Activated T-cell treated with anti-CD3 and anti-CD28 coated beads, Interleukin-2, amount 50 U/mL, for 72 hours (primary cell): ENCODE results near the gene ENPP1. TPM values are rescaled to one million over a fixed set of nuclear protein-coding genes. Genes with fewer than 3 reads are reported as not detected.
A peak's percentile ranks its signal among the peaks of the same experiment; 100 is the strongest.
"Not testable (repeated sequence)": the region's sequence is repeated elsewhere in the genome, so short reads cannot be mapped to it uniquely, and the experiment has no call there.

Experiments
- ATAC-seq, 2 donors: fragments of 150-1000 bp; cut with Tn5 transposase; replicated peaks in 1 of 2; 2 replicates each; pipeline ENCODE4 v1.10.0; 2021; ENCODE audit warnings: moderate library complexity in 2 of 2, mild to moderate bottlenecking in 1 of 2
- DNase-seq, 2 donors: peaks; one replicate each; pipeline ENCODE4 v3.0.0; 2021 to 2022; ENCODE audit warnings: mixed read lengths in 1 of 2
- H3K27ac Mint-ChIP-seq: one replicate; pipeline ENCODE4 v1.8.0; 2022; ENCODE audit warnings: mild to moderate bottlenecking, moderate library complexity, mixed read lengths
- H3K27me3 Mint-ChIP-seq: one replicate; pipeline ENCODE4 v1.8.0; 2022; ENCODE audit warnings: low read depth, mixed read lengths
- H3K36me3 Mint-ChIP-seq, 2 donors: one replicate each; pipeline ENCODE4 v1.8.0; 2022; ENCODE audit warnings: mixed read lengths in 2 of 2, mild to moderate bottlenecking in 1 of 2; ENCODE audit not compliant: insufficient read depth in 2 of 2
- H3K4me1 Mint-ChIP-seq: one replicate; pipeline ENCODE4 v1.8.0; 2022; ENCODE audit warnings: low read depth, mixed read lengths
- H3K4me3 Mint-ChIP-seq, 2 donors: one replicate each; pipeline ENCODE4 v1.8.0; 2022; ENCODE audit warnings: mild to moderate bottlenecking in 2 of 2, mixed read lengths in 2 of 2, moderate library complexity in 2 of 2
- H3K9me3 Mint-ChIP-seq, 2 donors: one replicate each; pipeline ENCODE4 v1.8.0; 2022; ENCODE audit warnings: mixed read lengths in 2 of 2
- total RNA-seq, 2 donors: library from RNA; stranded (reverse); gene quantifications; one replicate each; pipeline ENCODE4 v1.2.3, GENCODE V29; 2022

The ENPP1 gene
- total RNA-seq, 2 donors from 2014 or later = 0.53 to 1.2 TPM

- Mint-ChIP-seq H3K4me3 (no peak overlapping the region), H3K36me3 (no peaks in the 10 kb centered on the region), H3K27me3 (no peaks in the 10 kb centered on the region), H3K27ac (no peak overlapping the region), H3K4me1 (no peaks in the 10 kb centered on the region), H3K9me3 (no peaks in the 10 kb centered on the region)
- no peak for DNase-seq
- no peak for ATAC-seq
These were observed 68.7 kb downstream of the ENPP1 start for GRCh38 chr6:131876545-131876944.

DNA sequence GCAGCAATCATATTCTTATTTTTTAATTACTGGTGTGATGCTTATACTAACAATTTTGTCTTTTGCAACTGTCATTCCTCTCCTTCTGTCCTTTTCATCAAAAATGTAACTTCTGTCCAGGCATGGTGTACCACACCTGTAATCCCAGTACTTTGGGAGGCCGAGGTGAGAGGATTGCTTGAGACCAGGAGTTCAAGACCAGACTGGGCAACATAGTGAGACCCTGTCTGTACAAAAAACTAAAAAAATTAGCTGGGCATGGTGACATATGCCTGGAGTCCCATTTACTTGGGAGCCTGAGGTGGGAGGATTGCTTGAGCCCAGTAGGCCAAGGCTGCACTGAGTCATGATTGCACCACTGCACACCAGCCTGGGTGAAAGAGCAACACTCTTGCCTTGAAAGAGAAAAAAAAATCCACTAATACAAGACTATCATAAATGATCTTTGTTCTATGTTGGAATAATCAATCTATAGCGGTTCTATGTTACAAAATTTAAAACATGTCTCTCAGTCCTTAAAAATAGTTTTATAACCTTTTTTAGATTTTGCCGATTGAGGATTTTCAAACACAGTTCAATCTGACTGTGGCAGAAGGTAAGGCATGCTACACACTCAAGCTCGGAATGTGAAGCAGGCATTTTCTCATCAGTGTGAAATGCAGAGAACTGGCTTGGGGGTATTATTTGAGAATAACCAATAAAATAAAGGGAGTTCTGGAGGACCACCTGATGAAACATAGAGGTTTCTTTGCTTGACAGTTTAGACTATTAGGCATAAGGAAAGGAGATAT is 70.4 kb downstream of the ENPP1 start:
- Mint-ChIP-seq H3K27me3 (no peaks in the 10 kb centered on the region), H3K4me1 (no peaks in the 10 kb centered on the region), H3K4me3 (no peak overlapping the region), H3K9me3 (no peaks in the 10 kb centered on the region), H3K27ac (no peak overlapping the region), H3K36me3 (no peaks in the 10 kb centered on the region)
- DNase-seq (no peak), ATAC-seq (no peak)

GRCh38 chr6:131883016-131883415 is 75.2 kb downstream of the ENPP1 start:
- Mint-ChIP-seq H3K27me3 (no peaks in the 10 kb centered on the region), H3K4me3 (no peak overlapping the region), H3K27ac (no peak overlapping the region), H3K4me1 (no peaks in the 10 kb centered on the region), H3K9me3 (no peaks in the 10 kb centered on the region), H3K36me3 (no peaks in the 10 kb centered on the region)
- DNase-seq = no peak
- no peak for ATAC-seq

GRCh38 chr6:131885237-131885636 is 77.4 kb downstream of the ENPP1 start:
- DNase-seq (no peak), ATAC-seq (no peak)
- Mint-ChIP-seq H3K9me3 (no peaks in the 10 kb centered on the region), H3K4me3 (no peak overlapping the region), H3K27me3 (no peaks in the 10 kb centered on the region), H3K4me1 (no peaks in the 10 kb centered on the region), H3K27ac (no peak overlapping the region), H3K36me3 (no peaks in the 10 kb centered on the region)

GRCh38 chr6:131886517-131886916 is 78.7 kb downstream of the ENPP1 start:
- Mint-ChIP-seq H3K4me1 (no peaks in the 10 kb centered on the region), H3K4me3 (no peak overlapping the region), H3K9me3 (no peaks in the 10 kb centered on the region), H3K27ac (no peak overlapping the region), H3K27me3 (no peaks in the 10 kb centered on the region), H3K36me3 (no peaks in the 10 kb centered on the region)
- ATAC-seq (no peak), DNase-seq (no peak)

DNA sequence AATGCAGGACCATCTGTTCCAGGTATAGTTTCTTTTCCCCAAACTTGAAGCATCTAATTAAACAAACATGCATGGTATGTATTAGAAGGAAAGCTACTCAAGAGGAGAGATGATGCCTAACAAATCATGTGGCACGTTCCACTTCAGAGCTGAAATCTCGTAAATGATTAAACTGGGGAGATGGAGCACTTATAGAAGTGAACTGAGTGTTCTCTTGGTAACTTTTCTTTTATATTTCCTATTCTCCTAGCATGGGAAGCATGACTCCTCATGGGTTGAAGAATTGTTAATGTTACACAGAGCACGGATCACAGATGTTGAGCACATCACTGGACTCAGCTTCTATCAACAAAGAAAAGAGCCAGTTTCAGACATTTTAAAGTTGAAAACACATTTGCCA is 82.3 kb downstream of the ENPP1 start:
- Mint-ChIP-seq H3K36me3 (no peaks in the 10 kb centered on the region), H3K27me3 (peaks cover 16% of the 10 kb centered on the region), H3K4me1 (peaks cover 4% of the 10 kb centered on the region), H3K9me3 (no peaks in the 10 kb centered on the region), H3K27ac (no peak overlapping the region), H3K4me3 (no peak overlapping the region)
- ATAC-seq = no peak
- DNase-seq = no peak

DNA sequence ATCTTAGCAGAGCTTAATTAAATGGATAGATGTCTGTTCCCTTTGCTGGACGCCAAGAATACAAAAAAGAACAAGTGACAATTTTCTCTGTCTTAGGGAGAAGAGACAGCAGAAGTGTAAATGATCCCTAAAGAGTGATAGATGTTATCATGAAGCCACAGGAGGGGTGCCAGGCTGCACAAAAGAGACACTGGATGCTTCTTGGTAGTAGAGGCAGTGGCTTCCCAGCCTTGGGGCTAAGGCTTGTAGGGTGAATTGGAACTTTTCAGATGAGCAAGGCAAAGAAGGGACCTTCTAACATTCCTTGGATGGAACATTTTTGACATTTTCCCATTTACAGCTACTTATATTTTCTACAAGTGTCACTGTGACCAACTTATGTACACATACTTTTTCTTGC is 85.4 kb downstream of the ENPP1 start:
- Mint-ChIP-seq H3K4me3 (no peak overlapping the region), H3K4me1 (peaks cover 7% of the 10 kb centered on the region), H3K27ac (no peak overlapping the region), H3K27me3 (peaks cover 19% of the 10 kb centered on the region), H3K36me3 (peaks cover 0 to 3% of the 10 kb centered on the region in 2 donors), H3K9me3 (peaks cover 3 to 5% of the 10 kb centered on the region in 2 donors)
- no peak for ATAC-seq
- no peak for DNase-seq

DNA sequence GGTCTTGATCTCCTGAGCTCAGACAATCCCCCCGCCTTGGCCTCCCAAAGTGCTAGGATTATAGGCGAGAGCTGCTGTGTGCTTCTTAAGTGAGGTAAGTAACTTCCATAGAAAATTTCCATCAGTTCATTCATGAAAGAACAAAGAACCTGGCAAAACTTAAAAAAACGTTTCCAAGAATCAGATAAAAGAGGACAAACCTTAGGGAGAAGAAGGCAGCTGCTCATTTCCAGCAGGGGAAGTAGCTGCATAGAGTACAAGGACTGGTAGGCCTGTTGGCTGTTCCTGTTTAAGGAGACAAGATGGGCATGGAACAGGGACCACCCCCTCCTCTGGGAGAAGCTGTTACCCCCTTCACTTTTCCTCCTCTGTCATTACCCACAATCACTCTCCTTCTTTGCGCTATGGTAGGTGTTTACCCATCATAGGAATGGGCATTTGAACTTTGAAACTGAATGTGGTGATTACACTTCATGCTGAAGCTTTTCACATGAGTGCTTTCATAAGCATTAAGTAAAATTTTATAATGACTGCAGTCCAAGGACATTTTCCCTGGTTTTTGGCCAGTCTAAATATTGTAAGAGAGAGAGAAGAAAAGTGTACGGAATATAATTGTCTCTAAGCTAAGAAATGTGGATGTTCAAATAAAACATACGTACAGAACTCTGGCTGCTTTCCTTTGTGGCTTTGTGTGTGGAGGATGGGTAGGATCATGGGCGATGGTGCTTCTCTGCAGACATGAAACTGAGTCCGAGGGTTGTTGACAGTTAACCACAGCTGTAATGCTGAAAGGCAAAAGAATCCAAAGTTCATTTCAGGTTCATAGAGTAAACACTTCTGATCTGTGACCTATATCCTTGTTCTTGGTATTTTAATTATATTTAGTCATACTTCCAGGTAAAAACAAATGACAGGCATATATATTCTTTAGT is 86.9 kb downstream of the ENPP1 start:
- Mint-ChIP-seq H3K36me3 (peaks cover 0 to 3% of the 10 kb centered on the region in 2 donors), H3K9me3 (peaks cover 6 to 7% of the 10 kb centered on the region in 2 donors), H3K4me1 (peaks cover 7% of the 10 kb centered on the region), H3K27me3 (peaks cover 19% of the 10 kb centered on the region), H3K4me3 (peak overlapping the region in 1 of 2 donors; percentile 4), H3K27ac (no peak overlapping the region)
- DNase-seq (no peak), ATAC-seq (peak in 1 of 2 donors; percentile 51)

DNA sequence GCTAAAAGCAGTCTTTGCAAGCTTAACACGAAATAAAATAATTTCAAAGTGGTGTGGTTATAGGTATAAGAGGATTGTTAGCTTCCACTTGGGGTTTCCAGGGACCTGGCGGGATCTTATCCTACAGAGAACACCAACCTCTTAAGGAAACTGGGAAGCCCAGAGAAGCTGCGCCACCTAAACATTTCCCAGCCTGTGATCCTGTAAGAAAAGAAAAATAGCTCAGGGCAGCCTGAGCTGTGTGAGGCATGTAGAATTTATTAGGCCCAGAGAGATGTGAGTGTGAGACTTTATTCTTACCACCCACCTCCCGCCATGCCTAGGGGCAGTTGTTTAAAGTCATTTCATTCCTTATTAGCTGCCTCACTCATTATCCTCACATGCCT is 89.2 kb downstream of the ENPP1 start:
- Mint-ChIP-seq H3K4me3 (no peak overlapping the region), H3K27ac (no peak overlapping the region), H3K9me3 (peaks cover 6 to 7% of the 10 kb centered on the region in 2 donors), H3K4me1 (peaks cover 7% of the 10 kb centered on the region), H3K36me3 (peaks cover 0 to 3% of the 10 kb centered on the region in 2 donors), H3K27me3 (peaks cover 17% of the 10 kb centered on the region)
- DNase-seq (no peak), ATAC-seq (no peak)

DNA sequence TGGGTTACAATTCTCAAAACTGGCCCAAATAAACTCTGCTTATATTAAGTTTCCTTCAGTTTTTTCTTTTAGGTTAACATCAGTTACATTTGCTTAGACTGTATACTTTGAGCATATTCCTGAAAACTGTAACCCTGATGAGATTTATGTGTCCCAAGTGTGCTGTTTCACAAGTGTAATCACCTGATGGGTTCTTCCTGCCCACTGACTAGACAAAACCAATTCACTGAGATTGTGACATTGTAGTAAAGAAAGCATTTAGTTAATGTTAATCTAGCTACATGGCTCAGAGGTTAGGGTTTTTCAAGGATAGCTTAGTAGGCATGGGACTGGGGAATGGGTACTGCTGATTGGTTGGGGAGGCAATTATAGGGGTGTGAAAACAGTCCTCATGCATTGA is 89.8 kb downstream of the ENPP1 start:
- Mint-ChIP-seq H3K27ac (no peak overlapping the region), H3K9me3 (peaks cover 6 to 7% of the 10 kb centered on the region in 2 donors), H3K27me3 (peaks cover 15% of the 10 kb centered on the region), H3K36me3 (peaks cover 0 to 3% of the 10 kb centered on the region in 2 donors), H3K4me3 (no peak overlapping the region), H3K4me1 (peaks cover 7% of the 10 kb centered on the region)
- DNase-seq (no peak), ATAC-seq (no peak)

- no peak overlapping the region for H3K4me3 Mint-ChIP-seq
- peaks cover 0 to 3% of the 10 kb centered on the region in 2 donors for H3K36me3 Mint-ChIP-seq
- DNase-seq (no peak), ATAC-seq (no peak)
- peaks cover 21% of the 10 kb centered on the region for H3K27me3 Mint-ChIP-seq
- peaks cover 7% of the 10 kb centered on the region for H3K4me1 Mint-ChIP-seq
- no peak overlapping the region for H3K27ac Mint-ChIP-seq
- peaks cover 6 to 7% of the 10 kb centered on the region in 2 donors for H3K9me3 Mint-ChIP-seq
These were observed 90.9 kb downstream of the ENPP1 start for GRCh38 chr6:131898718-131899117.

DNA sequence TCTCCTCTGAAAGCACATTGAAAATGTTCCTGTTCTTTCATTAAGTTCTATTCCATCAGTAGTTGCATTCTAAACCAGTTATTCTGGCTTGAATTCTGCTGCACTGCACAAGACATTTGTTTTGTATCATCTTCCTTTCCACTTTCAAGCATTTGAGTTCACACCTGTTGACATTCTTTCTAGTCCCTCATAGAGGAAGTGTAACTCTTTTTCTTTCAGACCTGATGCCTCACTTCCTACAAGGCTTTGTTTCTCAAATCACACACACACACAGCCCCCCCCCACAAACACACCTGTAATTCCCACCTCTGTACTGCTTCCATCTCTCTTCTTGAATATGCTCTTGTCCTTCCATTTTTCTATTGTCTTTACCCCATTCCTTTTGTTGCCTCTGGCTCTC is 92.4 kb downstream of the ENPP1 start:
- Mint-ChIP-seq H3K4me1 (peaks cover 2% of the 10 kb centered on the region), H3K4me3 (no peak overlapping the region), H3K36me3 (peaks cover 0 to 3% of the 10 kb centered on the region in 2 donors), H3K27me3 (peaks cover 10% of the 10 kb centered on the region), H3K27ac (no peak overlapping the region), H3K9me3 (peaks cover 6 to 7% of the 10 kb centered on the region in 2 donors)
- no peak for DNase-seq
- ATAC-seq = no peak

- not testable (repeated sequence) for H3K27ac Mint-ChIP-seq, H3K36me3 Mint-ChIP-seq, H3K27me3 Mint-ChIP-seq, H3K4me1 Mint-ChIP-seq, H3K4me3 Mint-ChIP-seq, DNase-seq, ATAC-seq, H3K9me3 Mint-ChIP-seq
These were observed 93.6 kb downstream of the ENPP1 start for GRCh38 chr6:131901326-131901873.
